ENCODE measurements around the gene FLT1. TPM values are rescaled to one million over a fixed set of nuclear protein-coding genes. Genes with fewer than 3 reads are reported as not detected.
A peak's percentile ranks its signal among the peaks of the same experiment; 100 is the strongest.

FLT1 gene
- total and polyA plus RNA-seq, 12 donors: 15.2 to 76.3 (median 44.5) TPM

GRCh38 chr13:28342251-28342650 is 152.7 kb downstream of the FLT1 start:
- WGBS, 2 donors: 90% methylated on average over 2 of the region's 2 CpGs
- TF ChIP-seq CTCF (IDR thresholded peaks at IDR 0.05): no peak
- H3K4me3 ChIP-seq: no peak overlapping the region
- intact Hi-C loops (cut with DNase I): no loop called here
- H3K4me1 ChIP-seq: peaks cover 8 to 29% (median 21%) of the 10 kb centered on the region in 9 donors
- ATAC-seq (no peak), DNase-seq (no peak)
- H3K27ac ChIP-seq: peak overlapping the region in 1 of 10 donors; percentile 4
- peaks cover 0 to 61% (median 0%) of the 10 kb centered on the region in 7 donors for H3K27me3 ChIP-seq
- no peaks in the 10 kb centered on the region for H3K9me3 ChIP-seq
- H3K36me3 ChIP-seq: peaks cover 0 to 76% (median 0%) of the 10 kb centered on the region in 9 donors

- Histone ChIP-seq H3K27me3 (peaks cover 0 to 48% (median 0%) of the 10 kb centered on the region in 7 donors), H3K9me3 (no peaks in the 10 kb centered on the region), H3K4me3 (no peak overlapping the region), H3K36me3 (peaks cover 0 to 61% (median 0%) of the 10 kb centered on the region in 9 donors), H3K4me1 (peaks cover 11 to 48% (median 31%) of the 10 kb centered on the region in 9 donors), H3K27ac (peak overlapping the region in 2 of 10 donors; percentile 51 to 80)
- TF ChIP-seq CTCF (IDR thresholded peaks at IDR 0.05): no peak
- 82 to 88% methylated on average over 2 of the region's 2 CpGs for WGBS, 2 donors
- DNase-seq: no peak
- intact Hi-C loops (cut with DNase I): no loop called here
- no peak for ATAC-seq
These were observed 154.6 kb downstream of the FLT1 start for GRCh38 chr13:28340272-28340793.

- DNase-seq (no peak), ATAC-seq (no peak)
- Histone ChIP-seq H3K9me3 (no peaks in the 10 kb centered on the region), H3K27ac (peak overlapping the region in 2 of 10 donors; percentile 79 to 80), H3K27me3 (peaks cover 0 to 49% (median 0%) of the 10 kb centered on the region in 7 donors), H3K4me1 (peaks cover 11 to 56% (median 31%) of the 10 kb centered on the region in 9 donors), H3K4me3 (no peak overlapping the region), H3K36me3 (peaks cover 0 to 60% (median 0%) of the 10 kb centered on the region in 9 donors)
- intact Hi-C loops (cut with DNase I): loop anchor here in 1 of 10 donors (2.0 kb wide), 1 partner anchor 19 kb away; no protein-coding TSS in a partner anchor
- TF ChIP-seq CTCF (IDR thresholded peaks at IDR 0.05): no peak
- WGBS, 2 donors: 90 to 95% methylated on average over 2 of the region's 2 CpGs
These were observed 155.5 kb downstream of the FLT1 start for GRCh38 chr13:28339419-28339818.

- TF ChIP-seq CTCF (IDR thresholded peaks at IDR 0.05): no peak
- 75 to 78% methylated on average over 6 of the region's 6 CpGs for WGBS, 2 donors
- ATAC-seq (no peak), DNase-seq (no peak)
- H3K4me3 ChIP-seq: no peak overlapping the region
- peak overlapping the region in 7 of 10 donors; percentile 3 to 80 (median 54) for H3K27ac ChIP-seq
- no peaks in the 10 kb centered on the region for H3K9me3 ChIP-seq
- H3K36me3 ChIP-seq: peaks cover 0 to 59% (median 0%) of the 10 kb centered on the region in 9 donors
- intact Hi-C loops (cut with DNase I): loop anchor here in 1 of 10 donors (2.0 kb wide), 1 partner anchor 20 kb away; no protein-coding TSS in a partner anchor
- peaks cover 11 to 60% (median 31%) of the 10 kb centered on the region in 9 donors for H3K4me1 ChIP-seq
- peaks cover 0 to 49% (median 0%) of the 10 kb centered on the region in 7 donors for H3K27me3 ChIP-seq
These were observed 156.2 kb downstream of the FLT1 start for GRCh38 chr13:28338742-28339141.
